B cell (primary cell): ENCODE results near the gene PRIMPOL.

Experiments used
- EZH2 ChIP-seq: IDR thresholded peaks from 2 replicates; pipeline ENCODE4 v1.6.1; 2012; ENCODE audit warnings: borderline replicate concordance, low read depth, mild to moderate bottlenecking, moderate library complexity, low read length; ENCODE audit not compliant: insufficient read depth, poor library complexity, severe bottlenecking
- TF ChIP-seq, protein P1 (sequence below): fragments of 200-600 bp; IDR thresholded peaks from one replicate; pipeline ENCODE4 v1.8.0; 2022; ENCODE audit warnings: antibody characterized with exemption, mild to moderate bottlenecking

DNA sequence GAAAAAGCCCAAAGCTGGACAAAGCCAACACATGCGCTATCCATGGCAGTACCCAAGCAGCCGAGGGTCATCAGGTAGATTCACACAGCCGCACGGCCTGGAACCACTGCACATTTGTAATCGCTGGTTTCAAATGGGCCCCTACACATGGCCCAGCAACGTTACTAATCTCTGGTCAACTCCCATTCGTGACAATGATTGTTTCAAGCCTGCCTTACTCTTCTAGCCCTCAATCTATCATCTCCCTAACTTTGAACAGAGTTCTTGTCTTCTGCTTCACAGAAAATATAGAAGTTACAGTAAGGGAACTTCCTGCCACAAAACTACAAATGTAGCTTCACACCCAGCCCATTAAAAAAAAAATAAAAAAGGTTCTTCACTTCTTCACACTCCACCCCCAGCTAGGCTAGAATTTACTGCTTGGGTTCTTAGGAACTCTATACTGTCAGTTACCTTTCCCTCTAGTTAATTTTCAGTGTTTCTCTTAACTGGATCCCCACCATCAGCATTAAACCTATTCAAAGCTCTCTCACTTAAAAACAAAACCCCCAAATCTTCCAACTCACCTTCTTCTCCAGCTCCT lies 24.5 kb upstream of the PRIMPOL start:
- TF ChIP-seq, protein P1, sequence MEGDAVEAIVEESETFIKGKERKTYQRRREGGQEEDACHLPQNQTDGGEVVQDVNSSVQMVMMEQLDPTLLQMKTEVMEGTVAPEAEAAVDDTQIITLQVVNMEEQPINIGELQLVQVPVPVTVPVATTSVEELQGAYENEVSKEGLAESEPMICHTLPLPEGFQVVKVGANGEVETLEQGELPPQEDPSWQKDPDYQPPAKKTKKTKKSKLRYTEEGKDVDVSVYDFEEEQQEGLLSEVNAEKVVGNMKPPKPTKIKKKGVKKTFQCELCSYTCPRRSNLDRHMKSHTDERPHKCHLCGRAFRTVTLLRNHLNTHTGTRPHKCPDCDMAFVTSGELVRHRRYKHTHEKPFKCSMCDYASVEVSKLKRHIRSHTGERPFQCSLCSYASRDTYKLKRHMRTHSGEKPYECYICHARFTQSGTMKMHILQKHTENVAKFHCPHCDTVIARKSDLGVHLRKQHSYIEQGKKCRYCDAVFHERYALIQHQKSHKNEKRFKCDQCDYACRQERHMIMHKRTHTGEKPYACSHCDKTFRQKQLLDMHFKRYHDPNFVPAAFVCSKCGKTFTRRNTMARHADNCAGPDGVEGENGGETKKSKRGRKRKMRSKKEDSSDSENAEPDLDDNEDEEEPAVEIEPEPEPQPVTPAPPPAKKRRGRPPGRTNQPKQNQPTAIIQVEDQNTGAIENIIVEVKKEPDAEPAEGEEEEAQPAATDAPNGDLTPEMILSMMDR = no peak
- no peak for TF ChIP-seq EZH2
